CD4-positive, alpha-beta T cell treated with Interferon alpha-2 for 1 hour (primary cell): ENCODE results near the gene THSD1.
A peak's percentile ranks its signal among the peaks of the same experiment; 100 is the strongest.
"Not testable (repeated sequence)": the region's sequence is repeated elsewhere in the genome, so short reads cannot be mapped to it uniquely, and the experiment has no call there.

Experiments
- DNase-seq, 2 donors: peaks; one replicate each; pipeline ENCODE4 v3.0.0-alpha.2; 2020 to 2022

The THSD1 gene

GRCh38 chr13:52405767-52406494 lies at the start of gene THSD1:
TSS of gene THSD1 (minus strand) at chr13:52406172. CDS start at chr13:52402600, 3,572 bp downstream.
- DNase-seq: peak in 1 of 2 donors; percentile 10

- peak; percentile 72 to 78 for DNase-seq
Observed at GRCh38 chr13:52455677-52456041, 49.7 kb upstream of the THSD1 start.

GRCh38 chr13:52454820-52455676 lies 49.1 kb upstream of the THSD1 start, which contains the start of gene CKAP2:
TSS of gene CKAP2 (plus strand) at chr13:52455478. CDS start at chr13:52455557, 79 bp downstream.
- peak; percentile 92 to 94 for DNase-seq

- peak; percentile 44 to 50 for DNase-seq
Observed at GRCh38 chr13:52454459-52454819, 48.5 kb upstream of the THSD1 start.

- DNase-seq: no peak
Observed at GRCh38 chr13:52452470-52452869, 46.5 kb upstream of the THSD1 start.

GRCh38 chr13:52451135-52451804 lies 45.3 kb upstream of the THSD1 start:
- no peak for DNase-seq

GRCh38 chr13:52450793-52451116 lies 44.8 kb upstream of the THSD1 start:
- no peak for DNase-seq

- peak; percentile 94 to 96 for DNase-seq
Observed at GRCh38 chr13:52450012-52450792, 44.2 kb upstream of the THSD1 start, which contains the start of gene VPS36. TSS of gene VPS36 (minus strand) at chr13:52450634. CDS start at chr13:52450594, 40 bp downstream.

GRCh38 chr13:52449331-52450011 lies 43.5 kb upstream of the THSD1 start:
- no peak for DNase-seq

GRCh38 chr13:52447815-52448552 lies 42.0 kb upstream of the THSD1 start:
- DNase-seq: no peak

- no peak for DNase-seq
Observed at GRCh38 chr13:52447354-52447753, 41.4 kb upstream of the THSD1 start.

- no peak for DNase-seq
Observed at GRCh38 chr13:52446265-52446664, 40.3 kb upstream of the THSD1 start.

GRCh38 chr13:52432456-52432855 lies 26.5 kb upstream of the THSD1 start:
- no peak for DNase-seq

GRCh38 chr13:52428295-52428694 lies 22.3 kb upstream of the THSD1 start:
- DNase-seq: no peak

- DNase-seq: no peak
Observed at GRCh38 chr13:52421216-52421615, 15.2 kb upstream of the THSD1 start.

GRCh38 chr13:52419080-52419479 lies 13.1 kb upstream of the THSD1 start:
- DNase-seq: no peak

GRCh38 chr13:52414963-52415362 lies 9.0 kb upstream of the THSD1 start:
- no peak for DNase-seq

GRCh38 chr13:52414051-52414450 lies 8.1 kb upstream of the THSD1 start:
- no peak for DNase-seq

GRCh38 chr13:52412128-52412527 lies 6.2 kb upstream of the THSD1 start:
- DNase-seq: no peak

- DNase-seq: no peak
Observed at GRCh38 chr13:52411629-52412028, 5.7 kb upstream of the THSD1 start.

GRCh38 chr13:52408071-52408658 lies 2.2 kb upstream of the THSD1 start:
- not testable (repeated sequence) for DNase-seq
